HG03139 (cell line): ENCODE measurements around the gene ZC3H12D.

Experiments used
- ATAC-seq: cut with Tn5 transposase; IDR thresholded peaks from one replicate; pipeline ENCODE4 v1.9.1; 2021; ENCODE audit not compliant: unreplicated experiment

Gene ZC3H12D

DNA sequence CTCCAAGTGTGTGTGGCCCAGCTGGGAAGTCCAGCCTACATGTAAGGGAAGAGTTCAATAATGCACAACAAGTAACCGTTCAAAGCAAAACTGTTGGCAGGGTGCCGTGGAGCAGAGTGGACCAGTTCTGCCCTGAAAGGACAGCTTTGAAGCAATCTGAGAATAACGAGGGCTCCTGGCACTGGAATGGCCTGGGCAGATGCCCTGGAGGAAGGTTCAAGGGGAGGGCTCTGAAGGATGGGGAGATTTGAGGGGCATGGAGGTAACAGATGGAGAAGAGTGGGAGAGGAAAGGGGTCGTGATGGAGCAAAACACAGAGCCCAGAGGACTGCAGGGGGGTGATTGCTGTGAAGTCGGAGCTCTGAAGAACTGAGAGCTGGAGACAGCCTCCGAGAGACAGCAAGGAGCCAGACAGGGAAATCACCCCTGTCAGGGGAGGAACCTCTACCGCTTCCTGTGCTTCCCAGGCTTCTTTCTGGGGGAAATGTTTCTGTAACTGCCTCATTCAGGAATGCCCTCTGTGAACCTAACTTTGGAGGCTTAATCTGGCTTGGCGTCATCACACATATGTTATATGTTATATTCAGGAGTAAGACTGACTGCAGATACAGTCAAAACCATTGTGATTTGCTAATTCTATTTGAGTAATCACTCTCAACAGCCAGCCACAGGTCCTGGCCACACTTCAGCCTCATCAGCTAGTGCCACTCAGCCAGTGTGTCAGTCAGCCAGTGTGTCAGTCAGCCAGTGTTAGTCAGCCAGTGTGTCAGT, 41.2 kb downstream of the ZC3H12D start:
- no peak for ATAC-seq

DNA sequence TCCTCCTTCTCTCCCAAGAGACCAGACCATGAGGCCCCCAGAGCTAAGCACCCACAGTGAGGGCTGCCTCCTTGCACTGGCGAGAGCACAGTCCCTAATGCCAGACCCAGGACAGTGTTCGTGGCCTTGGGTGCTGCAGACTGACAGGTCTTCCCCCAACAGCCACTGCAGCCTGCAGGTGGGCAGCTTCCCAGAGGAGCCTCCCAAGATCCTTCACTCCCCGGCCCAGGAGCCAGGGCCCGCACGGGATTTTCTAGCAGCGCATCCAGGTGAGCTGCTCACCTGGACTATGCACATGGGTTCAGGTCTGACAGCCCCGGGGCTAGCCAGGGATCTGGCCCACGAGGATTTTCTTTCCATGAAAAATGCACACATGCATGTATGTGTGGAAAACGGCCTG, 43.1 kb downstream of the ZC3H12D start:
- ATAC-seq: no peak

DNA sequence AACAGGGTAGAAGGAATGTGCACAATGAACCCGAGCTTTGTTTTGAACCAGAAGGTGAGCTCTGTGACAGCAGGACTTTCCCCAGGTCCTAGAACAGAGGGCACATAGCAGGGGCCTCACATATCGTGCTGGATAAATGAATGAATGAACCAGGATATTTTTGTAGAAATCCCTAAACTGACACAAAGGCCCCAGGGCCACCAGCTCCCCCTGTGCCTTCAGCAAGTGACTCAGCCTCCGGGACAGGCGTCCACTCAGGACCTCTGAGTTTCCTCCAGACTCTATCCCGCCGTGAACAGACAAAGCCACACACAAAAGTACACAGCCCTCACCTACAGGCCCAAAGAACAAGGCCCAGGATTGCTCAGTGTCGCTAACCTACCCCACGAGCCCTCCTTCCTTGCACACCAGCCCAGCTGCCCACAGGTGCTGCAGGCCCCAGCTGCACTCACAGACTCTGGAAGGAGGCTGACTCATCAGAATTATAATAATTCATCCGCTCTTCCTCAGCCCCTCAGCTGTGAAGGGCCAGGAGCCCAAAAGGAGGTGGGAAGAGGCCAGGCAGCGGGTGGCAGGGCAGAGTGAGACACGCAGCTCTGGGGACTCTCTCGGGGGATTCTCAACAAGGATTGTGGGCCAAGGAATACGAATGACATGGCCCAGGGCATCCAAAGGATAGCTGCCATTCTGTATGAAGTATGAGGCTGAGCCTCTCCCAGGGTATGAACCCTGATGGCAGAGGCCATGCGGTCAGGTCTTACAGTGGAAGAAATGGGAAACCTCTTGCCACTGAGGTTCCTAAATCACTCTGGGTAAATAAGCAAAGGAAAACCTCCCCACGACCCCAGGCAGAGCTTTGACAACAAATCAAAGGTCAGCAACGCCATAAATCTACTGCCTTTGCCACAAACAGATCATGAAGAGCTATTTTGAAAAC, 43.8 kb downstream of the ZC3H12D start:
- no peak for ATAC-seq

GRCh38 chr6:149439626-149440025, 45.2 kb downstream of the ZC3H12D start:
- no peak for ATAC-seq

- no peak for ATAC-seq
Observed at GRCh38 chr6:149438855-149439254, 46.0 kb downstream of the ZC3H12D start.

DNA sequence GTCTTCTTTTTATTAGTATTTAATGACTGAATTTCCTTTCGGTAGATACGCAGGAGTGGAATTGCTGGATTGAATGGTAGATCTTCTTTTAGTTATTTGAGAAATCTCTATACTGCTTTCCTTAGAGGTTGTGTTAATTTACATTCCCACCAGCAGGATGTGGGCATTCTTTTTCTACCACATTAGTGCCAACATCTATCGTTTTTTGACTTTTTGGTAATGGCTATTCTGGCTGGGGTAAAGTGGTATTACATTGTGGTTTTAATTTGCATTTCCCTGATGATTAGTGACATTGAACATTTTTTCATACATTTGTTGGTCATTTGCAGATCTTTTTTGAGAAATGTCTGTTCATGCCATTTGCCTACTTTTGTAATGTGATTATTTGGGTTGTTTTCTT, 47.6 kb downstream of the ZC3H12D start:
- ATAC-seq: no peak

GRCh38 chr6:149436647-149437046, 48.2 kb downstream of the ZC3H12D start:
- no peak for ATAC-seq

DNA sequence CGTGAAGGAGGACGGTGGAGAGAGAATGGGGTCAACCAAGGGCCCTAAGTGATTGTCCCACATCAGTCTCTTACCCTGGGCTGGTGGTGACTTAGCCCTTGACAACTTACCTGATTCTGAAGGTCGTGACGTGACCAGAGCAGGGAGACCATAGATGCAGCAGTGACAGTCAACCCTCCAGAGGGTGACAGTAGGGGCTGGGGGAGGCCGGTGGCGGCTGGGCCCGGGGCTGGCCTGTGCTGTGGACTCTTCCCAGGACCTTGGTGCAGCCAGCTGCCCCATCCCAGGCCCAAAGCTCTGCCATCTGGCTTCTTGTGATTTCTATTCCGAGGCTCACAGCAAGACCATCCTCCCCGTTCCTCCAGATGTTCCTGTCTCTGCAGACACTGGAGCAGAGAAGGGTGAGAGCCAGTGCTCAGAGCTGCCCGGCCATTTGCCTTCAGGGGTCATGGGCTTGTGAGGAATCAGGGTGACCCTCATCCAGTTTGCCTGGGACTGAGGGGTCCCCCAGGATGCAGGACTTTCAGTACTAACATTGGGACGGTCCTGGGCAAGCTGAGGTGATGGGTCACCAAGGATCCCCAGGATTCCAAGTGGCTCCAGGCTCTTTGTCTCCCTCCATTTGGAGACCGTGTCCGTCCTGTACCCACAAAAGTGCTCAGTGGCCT, 48.8 kb downstream of the ZC3H12D start:
- no peak for ATAC-seq

- no peak for ATAC-seq
Observed at GRCh38 chr6:149433881-149434280, 50.9 kb downstream of the ZC3H12D start.

DNA sequence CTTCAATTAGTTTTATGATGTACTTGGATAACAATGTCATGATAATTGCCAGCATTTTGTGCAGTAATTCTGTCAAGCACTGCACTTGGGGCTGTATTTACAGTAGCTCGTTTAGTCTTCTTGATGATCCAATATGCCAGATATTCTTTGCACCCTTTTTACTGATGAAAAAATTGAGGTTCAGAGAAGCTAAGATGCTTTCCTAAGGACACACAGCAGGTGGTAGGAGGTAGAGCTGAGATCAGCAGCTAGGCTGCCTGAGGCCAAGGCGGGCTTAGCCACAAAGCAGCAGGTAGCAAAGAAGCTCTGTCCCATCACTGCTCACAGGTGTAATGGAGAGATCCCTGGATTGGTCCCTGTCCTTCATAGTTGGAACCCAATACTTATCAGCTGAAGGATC, 51.4 kb downstream of the ZC3H12D start:
- no peak for ATAC-seq

DNA sequence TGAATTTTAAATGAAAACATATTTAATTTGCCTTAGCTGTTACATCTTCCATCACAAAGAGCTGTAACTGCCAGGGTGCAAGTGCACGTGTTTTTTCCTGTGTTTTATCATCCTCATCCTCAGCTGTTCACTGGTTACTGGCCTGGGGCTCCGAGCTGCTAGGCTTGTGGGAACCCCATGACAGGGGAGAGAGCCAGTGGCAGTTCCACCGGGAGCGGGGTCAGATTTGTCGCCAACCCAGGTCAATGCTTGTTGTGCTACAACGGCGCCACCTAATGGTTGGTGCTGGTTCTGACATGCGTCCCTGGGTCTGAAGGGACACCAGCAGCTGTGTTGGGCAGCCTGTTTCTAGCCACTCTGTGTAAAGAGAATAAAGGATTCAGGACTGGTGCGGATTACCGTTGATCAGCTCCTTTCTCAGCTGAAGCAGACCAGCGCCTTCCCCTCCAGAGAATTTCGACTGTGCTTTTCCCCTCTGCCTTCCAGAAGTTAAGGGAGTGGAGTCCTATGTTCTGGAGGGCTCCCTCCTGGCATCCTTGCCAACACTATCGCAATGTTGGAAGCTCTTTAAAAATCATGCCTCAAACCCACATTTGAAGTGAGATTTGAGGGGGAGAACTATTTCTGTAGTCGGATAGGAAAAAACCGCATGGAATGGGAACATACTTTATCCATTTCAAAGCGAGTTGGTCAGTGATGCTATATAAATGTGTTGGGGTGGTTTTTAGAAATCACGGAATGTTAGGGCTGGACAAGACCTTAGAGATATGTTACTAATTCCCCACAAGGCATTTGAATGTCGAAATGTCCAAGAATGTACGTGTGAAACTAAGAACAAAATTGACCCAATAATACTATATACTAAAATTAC, 52.7 kb downstream of the ZC3H12D start:
- ATAC-seq: no peak

- ATAC-seq: no peak
Observed at GRCh38 chr6:149429427-149430360, 55.1 kb downstream of the ZC3H12D start.

- no peak for ATAC-seq
Observed at GRCh38 chr6:149428606-149429005, 56.2 kb downstream of the ZC3H12D start.

DNA sequence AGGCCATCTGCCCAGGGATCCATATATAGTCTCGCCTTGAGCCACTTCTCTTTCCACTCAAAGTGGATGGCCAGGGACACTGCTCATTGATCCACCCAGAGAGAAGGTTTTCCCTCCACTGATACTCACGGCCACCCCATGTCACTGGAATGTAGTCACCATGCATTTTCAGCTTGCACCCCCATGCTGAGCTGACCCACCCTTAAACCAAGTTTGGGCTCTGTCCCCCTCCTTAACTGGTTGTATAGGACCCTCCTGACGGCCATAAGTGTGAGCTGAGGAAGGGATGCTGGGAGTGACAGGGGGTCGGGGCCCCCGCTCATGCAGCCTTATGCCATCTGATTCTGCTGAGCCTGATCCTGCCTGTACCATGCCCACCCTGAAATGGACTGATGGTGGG, 59.1 kb downstream of the ZC3H12D start:
- ATAC-seq: no peak

DNA sequence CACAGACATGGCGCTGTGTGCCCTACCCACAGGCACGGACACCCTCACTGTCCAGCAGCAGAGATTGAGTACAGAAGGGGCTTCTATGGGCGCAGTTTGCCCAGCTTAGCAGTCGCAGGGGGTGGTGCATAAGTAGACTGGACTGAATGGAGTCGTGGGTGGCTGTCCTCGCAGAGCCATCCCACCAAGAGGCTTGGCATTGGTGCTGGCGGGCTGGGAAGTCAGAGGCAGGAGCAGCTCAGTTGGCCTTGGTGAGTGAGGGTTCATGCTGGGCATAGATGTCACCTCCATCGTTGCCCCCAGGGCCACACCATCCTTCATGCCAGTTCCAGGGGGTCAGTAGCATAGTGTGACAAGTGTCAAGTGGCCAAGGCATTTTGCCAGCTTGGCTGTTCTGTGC, 59.6 kb downstream of the ZC3H12D start:
- ATAC-seq: no peak

- no peak for ATAC-seq
Observed at GRCh38 chr6:149423964-149424440, 60.8 kb downstream of the ZC3H12D start.

GRCh38 chr6:149422581-149422980, 62.2 kb downstream of the ZC3H12D start:
- ATAC-seq: no peak

- ATAC-seq: no peak
Observed at GRCh38 chr6:149421132-149421531, 63.7 kb downstream of the ZC3H12D start.

GRCh38 chr6:149419696-149420404, 65.0 kb downstream of the ZC3H12D start:
- ATAC-seq: no peak
